Stimulated activated CD8-positive, alpha-beta memory T cell treated with anti-CD3 and anti-CD28 coated beads, Interleukin-15, amount 100 ng/mL, for 24 hours (primary cell): ENCODE data around the gene USP30.
"Not testable (repeated sequence)": the region's sequence is repeated elsewhere in the genome, so short reads cannot be mapped to it uniquely, and the experiment has no call there.

Experiments used
- DNase-seq: peaks from one replicate; pipeline ENCODE4 v3.0.0-alpha.2; 2020; ENCODE audit warnings: low read depth

The USP30 gene

GRCh38 chr12:109053382-109054123 is 1.2 kb downstream of the USP30 start:
- DNase-seq = no peak

GRCh38 chr12:109054124-109054513 is 1.7 kb downstream of the USP30 start:
- not testable (repeated sequence) for DNase-seq

- DNase-seq = no peak
These were observed 2.1 kb downstream of the USP30 start for GRCh38 chr12:109054520-109054919.

- no peak for DNase-seq
These were observed 4.5 kb downstream of the USP30 start for GRCh38 chr12:109056891-109057290.

GRCh38 chr12:109057376-109057775 is 5.0 kb downstream of the USP30 start:
- no peak for DNase-seq

- DNase-seq = no peak
These were observed 6.4 kb downstream of the USP30 start for GRCh38 chr12:109058773-109059172.

GRCh38 chr12:109064143-109064542 is 11.8 kb downstream of the USP30 start:
- no peak for DNase-seq

GRCh38 chr12:109065154-109065852 is 12.9 kb downstream of the USP30 start:
- DNase-seq = no peak

GRCh38 chr12:109065853-109066193 is 13.4 kb downstream of the USP30 start:
- no peak for DNase-seq

GRCh38 chr12:109069307-109070271 is 17.2 kb downstream of the USP30 start:
- no peak for DNase-seq

GRCh38 chr12:109074866-109075265 is 22.5 kb downstream of the USP30 start:
- no peak for DNase-seq

- DNase-seq = no peak
These were observed 30.4 kb downstream of the USP30 start for GRCh38 chr12:109082751-109083150.

GRCh38 chr12:109084425-109084824 is 32.0 kb downstream of the USP30 start:
- DNase-seq = no peak

GRCh38 chr12:109085590-109085989 is 33.2 kb downstream of the USP30 start:
- DNase-seq = no peak

- DNase-seq = no peak
These were observed 34.9 kb downstream of the USP30 start for GRCh38 chr12:109087250-109087649.

GRCh38 chr12:109088818-109089217 is 36.4 kb downstream of the USP30 start:
- DNase-seq = no peak

- DNase-seq = no peak
These were observed 37.3 kb downstream of the USP30 start for GRCh38 chr12:109089683-109090082.

GRCh38 chr12:109092497-109093021 is 40.2 kb downstream of the USP30 start:
- no peak for DNase-seq

GRCh38 chr12:109093022-109093918 is 40.9 kb downstream of the USP30 start, which contains the start of gene ALKBH2:
Gene ALKBH2, minus strand, starts transcription at chr12:109093472. Its CDS starts 686 bp downstream, at chr12:109092786.
- DNase-seq = peak; percentile 90

GRCh38 chr12:109097140-109097434 is 44.7 kb downstream of the USP30 start:
- no peak for DNase-seq

GRCh38 chr12:109097435-109098182 is 45.2 kb downstream of the USP30 start, which contains the start of gene UNG:
Gene UNG, plus strand, starts transcription at chr12:109097597. Its CDS starts 83 bp downstream, at chr12:109097680.
- DNase-seq = peak; percentile 94
